GM08714 (cell line): Measurements from ENCODE around the gene CRYBG2.
"Not testable (repeated sequence)": the region's sequence is repeated elsewhere in the genome, so short reads cannot be mapped to it uniquely, and the experiment has no call there.

Experiments used
- H3K4me3 ChIP-seq: fragments of 200-500 bp; sonication (Bioruptor generic); 2 replicates; pipeline ENCODE4 v1.5.1; 2014; ENCODE audit warnings: mild to moderate bottlenecking, low read length, inconsistent platforms
- ZNF274 ChIP-seq: IDR thresholded peaks from 2 replicates; pipeline ENCODE4 v1.6.1; 2012; ENCODE audit warnings: mild to moderate bottlenecking, low read depth, low read length

CRYBG2 gene

GRCh38 chr1:26353976-26354820, at the start of gene CRYBG2:
Gene CRYBG2 (minus strand): TSS chr1:26354130. CDS start chr1:26346657, 7,473 bp downstream.
- no peak for TF ChIP-seq ZNF274
- no peak within 1 kb of the TSS for H3K4me3 ChIP-seq

GRCh38 chr1:26403656-26404055, 49.7 kb upstream of the CRYBG2 start:
- H3K4me3 ChIP-seq, result no peak overlapping the region
- no peak for TF ChIP-seq ZNF274

GRCh38 chr1:26401891-26402290, 48.0 kb upstream of the CRYBG2 start:
- H3K4me3 ChIP-seq, result no peak overlapping the region
- no peak for TF ChIP-seq ZNF274

GRCh38 chr1:26399034-26399433, 45.1 kb upstream of the CRYBG2 start:
- H3K4me3 ChIP-seq, result no peak overlapping the region
- TF ChIP-seq ZNF274, result no peak

- no peak for TF ChIP-seq ZNF274
- no peak overlapping the region for H3K4me3 ChIP-seq
Measured at GRCh38 chr1:26395754-26396153, 41.8 kb upstream of the CRYBG2 start.

- no peak overlapping the region for H3K4me3 ChIP-seq
- no peak for TF ChIP-seq ZNF274
Measured at GRCh38 chr1:26391450-26391849, 37.5 kb upstream of the CRYBG2 start.

- no peak overlapping the region for H3K4me3 ChIP-seq
Measured at GRCh38 chr1:26389604-26390247, 35.8 kb upstream of the CRYBG2 start.

GRCh38 chr1:26388791-26389445, 35.0 kb upstream of the CRYBG2 start:
- no peak overlapping the region for H3K4me3 ChIP-seq
- no peak for TF ChIP-seq ZNF274

More at GRCh38 chr1:26389604-26390247, 35.8 kb upstream of the CRYBG2 start:
- TF ChIP-seq ZNF274, result no peak

- H3K4me3 ChIP-seq, result no peak overlapping the region
- TF ChIP-seq ZNF274, result no peak
Measured at GRCh38 chr1:26387447-26387846, 33.5 kb upstream of the CRYBG2 start.

- not testable (repeated sequence) for H3K4me3 ChIP-seq
Measured at GRCh38 chr1:26385063-26385462, 31.1 kb upstream of the CRYBG2 start.

- H3K4me3 ChIP-seq, result no peak overlapping the region
- TF ChIP-seq ZNF274, result no peak
Measured at GRCh38 chr1:26384076-26384475, 30.1 kb upstream of the CRYBG2 start.

- no peak overlapping the region for H3K4me3 ChIP-seq
Measured at GRCh38 chr1:26378879-26379251, 24.9 kb upstream of the CRYBG2 start.

GRCh38 chr1:26378088-26378878, 24.4 kb upstream of the CRYBG2 start:
- H3K4me3 ChIP-seq, result no peak overlapping the region

More at GRCh38 chr1:26378879-26379251, 24.9 kb upstream of the CRYBG2 start:
- no peak for TF ChIP-seq ZNF274

GRCh38 chr1:26376050-26376449, 22.1 kb upstream of the CRYBG2 start:
- H3K4me3 ChIP-seq, result no peak overlapping the region
- TF ChIP-seq ZNF274, result no peak

More at GRCh38 chr1:26378088-26378878, 24.4 kb upstream of the CRYBG2 start:
- TF ChIP-seq ZNF274, result no peak
